HFF-Myc (cell line): ENCODE data around the gene PDE4D.
A peak's percentile ranks its signal among the peaks of the same experiment; 100 is the strongest.

Experiments used
- DNase-seq: peaks from one replicate; pipeline ENCODE4 v3.0.0-alpha.2; 2011; ENCODE audit warnings: low read depth; ENCODE audit errors: extremely low read depth
- H3K4me3 ChIP-seq: replicated peaks from 2 replicates; pipeline ENCODE4 v1.5.1; 2011; ENCODE audit warnings: low read depth, mild to moderate bottlenecking, control low read depth, low read length
- TF ChIP-seq, protein P1 (sequence below): IDR thresholded peaks from 2 replicates; pipeline ENCODE4 v1.5.1; 2012; ENCODE audit warnings: mild to moderate bottlenecking, low read depth, low read length, control low read depth; ENCODE audit errors: missing control alignments

The PDE4D gene

GRCh38 chr5:59358005-59358861 is 535.3 kb downstream of the PDE4D start:
- no peak for DNase-seq
- TF ChIP-seq, protein P1, sequence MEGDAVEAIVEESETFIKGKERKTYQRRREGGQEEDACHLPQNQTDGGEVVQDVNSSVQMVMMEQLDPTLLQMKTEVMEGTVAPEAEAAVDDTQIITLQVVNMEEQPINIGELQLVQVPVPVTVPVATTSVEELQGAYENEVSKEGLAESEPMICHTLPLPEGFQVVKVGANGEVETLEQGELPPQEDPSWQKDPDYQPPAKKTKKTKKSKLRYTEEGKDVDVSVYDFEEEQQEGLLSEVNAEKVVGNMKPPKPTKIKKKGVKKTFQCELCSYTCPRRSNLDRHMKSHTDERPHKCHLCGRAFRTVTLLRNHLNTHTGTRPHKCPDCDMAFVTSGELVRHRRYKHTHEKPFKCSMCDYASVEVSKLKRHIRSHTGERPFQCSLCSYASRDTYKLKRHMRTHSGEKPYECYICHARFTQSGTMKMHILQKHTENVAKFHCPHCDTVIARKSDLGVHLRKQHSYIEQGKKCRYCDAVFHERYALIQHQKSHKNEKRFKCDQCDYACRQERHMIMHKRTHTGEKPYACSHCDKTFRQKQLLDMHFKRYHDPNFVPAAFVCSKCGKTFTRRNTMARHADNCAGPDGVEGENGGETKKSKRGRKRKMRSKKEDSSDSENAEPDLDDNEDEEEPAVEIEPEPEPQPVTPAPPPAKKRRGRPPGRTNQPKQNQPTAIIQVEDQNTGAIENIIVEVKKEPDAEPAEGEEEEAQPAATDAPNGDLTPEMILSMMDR, result no peak
- no peak overlapping the region for H3K4me3 ChIP-seq

GRCh38 chr5:59357381-59357977 is 536.0 kb downstream of the PDE4D start:
- no peak overlapping the region for H3K4me3 ChIP-seq
- TF ChIP-seq, protein P1, result no peak

DNA sequence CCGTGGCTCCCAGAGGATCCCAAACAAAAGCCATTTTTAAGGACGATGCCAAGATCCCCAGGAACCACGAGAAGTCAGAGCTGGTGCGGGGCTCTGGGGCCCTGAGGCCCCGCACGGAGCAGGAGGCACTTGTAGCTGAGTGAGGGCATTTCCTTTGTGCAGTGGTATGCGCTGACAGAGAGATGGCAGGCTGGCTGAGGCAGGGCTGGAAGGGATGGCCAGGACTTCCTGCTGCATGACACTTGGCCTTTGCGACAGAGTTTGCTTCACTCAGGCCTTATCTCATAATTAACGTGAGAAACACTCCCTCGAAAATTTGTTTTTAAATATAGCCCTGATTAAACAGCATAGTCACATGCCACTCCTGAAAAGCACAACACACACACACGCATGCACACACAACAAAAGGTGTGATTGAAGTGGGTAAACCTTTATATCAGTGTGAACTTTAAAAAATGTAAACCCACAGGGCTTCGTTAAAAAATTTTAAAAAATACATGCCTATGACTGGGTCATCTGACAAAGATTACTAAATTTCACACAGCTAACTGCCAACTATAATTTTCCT is 536.6 kb downstream of the PDE4D start:
- no peak for DNase-seq
- no peak overlapping the region for H3K4me3 ChIP-seq
- TF ChIP-seq, protein P1, result no peak

More at GRCh38 chr5:59357381-59357977, 536.0 kb downstream of the PDE4D start:
- DNase-seq, result no peak

- H3K4me3 ChIP-seq, result no peak overlapping the region
- TF ChIP-seq, protein P1, result no peak
- no peak for DNase-seq
Observed at GRCh38 chr5:59354811-59355210, 538.7 kb downstream of the PDE4D start.

DNA sequence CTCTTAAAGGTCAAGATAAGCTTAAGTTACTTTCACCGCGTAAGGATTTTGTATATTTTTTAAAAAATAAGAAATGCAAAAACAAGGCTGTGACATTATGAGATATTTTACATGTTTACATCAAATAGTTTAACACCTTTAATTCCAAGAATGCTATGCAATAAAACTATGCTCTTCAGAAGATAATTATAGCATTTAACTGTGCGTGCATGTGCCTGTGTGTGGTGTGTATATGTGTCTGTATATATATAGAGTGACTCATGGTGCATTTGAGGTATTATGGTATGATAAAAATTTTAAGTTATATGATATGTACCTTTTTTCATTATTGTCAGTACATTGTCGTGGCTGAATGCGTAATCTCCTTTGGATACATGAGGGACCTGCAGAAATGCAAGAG is 539.3 kb downstream of the PDE4D start:
- TF ChIP-seq, protein P1, result no peak
- DNase-seq, result no peak
- H3K4me3 ChIP-seq, result no peak overlapping the region

DNA sequence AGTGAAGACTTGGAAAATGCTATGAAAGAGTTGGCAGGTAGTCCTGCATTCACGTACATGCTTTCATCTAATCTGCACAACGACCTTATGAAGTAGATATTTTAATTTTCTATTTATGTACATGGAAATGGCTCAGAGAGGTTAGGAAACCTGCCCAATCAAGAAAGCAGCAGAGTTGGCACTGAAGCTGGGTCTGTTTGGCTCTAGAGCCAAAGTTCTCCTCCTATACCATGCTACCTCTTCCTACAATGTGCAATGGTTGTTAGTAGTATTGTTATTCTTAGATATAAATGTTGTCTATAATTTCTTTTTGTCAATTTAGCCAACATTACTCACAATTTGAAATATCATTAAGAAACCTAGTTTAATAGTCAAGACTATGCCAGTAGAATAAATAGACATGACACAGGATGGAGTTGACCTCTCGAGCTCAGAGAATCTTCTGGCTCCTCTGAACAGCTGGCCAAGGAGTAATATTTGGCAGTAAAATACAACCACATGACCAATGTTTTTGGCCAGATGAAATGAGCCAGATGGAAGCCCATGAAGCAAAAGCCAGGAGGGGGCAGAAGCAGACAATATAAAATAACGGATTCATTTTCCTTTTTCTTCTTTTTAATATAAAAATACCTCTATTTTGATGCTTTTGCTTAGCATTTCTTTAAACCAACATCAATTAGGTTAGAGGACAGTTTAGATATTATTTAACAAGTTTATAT is 542.3 kb downstream of the PDE4D start:
- TF ChIP-seq, protein P1, result peak; percentile 30
- H3K4me3 ChIP-seq, result no peak overlapping the region
- DNase-seq, result peak; percentile 38
